Activated CD4-positive, CD25-positive, alpha-beta regulatory T cell treated with anti-CD3 and anti-CD28 coated beads, Interleukin-2, amount 50 U/mL, for 24 hours (primary cell): ENCODE data around the gene MAP4.
"Not testable (repeated sequence)": the region's sequence is repeated elsewhere in the genome, so short reads cannot be mapped to it uniquely, and the experiment has no call there.

Experiments used
- ATAC-seq, 2 donors: fragments of 150-1000 bp; cut with Tn5 transposase; one replicate each; pipeline ENCODE4 v1.10.0; 2021; ENCODE audit warnings: mild to moderate bottlenecking in 1 of 2, moderate library complexity in 1 of 2

The MAP4 gene

DNA sequence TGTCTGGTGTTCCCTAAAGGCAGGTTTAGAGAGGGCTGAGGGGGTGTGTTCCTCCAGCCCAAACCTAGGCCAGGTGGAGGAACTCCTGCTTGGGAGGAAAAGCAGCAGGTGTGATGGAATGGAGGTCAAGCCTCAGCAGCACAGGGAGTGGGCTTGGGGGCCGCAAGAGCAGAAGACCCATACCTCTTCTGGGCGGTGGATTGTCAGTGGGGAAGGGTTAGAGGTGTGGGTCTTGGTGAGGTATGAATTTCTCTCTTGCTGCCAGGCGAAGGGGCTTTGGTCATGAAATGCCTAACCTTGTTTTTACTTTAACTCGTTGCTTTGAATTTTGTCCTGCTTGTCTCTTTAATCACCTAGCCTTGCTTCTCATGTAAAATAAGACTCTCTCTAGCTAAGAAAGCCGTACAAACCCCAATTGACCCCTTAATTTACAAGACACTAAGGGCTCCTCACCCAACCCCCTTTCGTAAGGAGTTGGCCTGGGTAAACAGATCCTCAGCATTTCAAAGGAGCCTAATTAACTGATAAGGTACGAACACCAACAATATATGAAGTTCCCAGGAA is 174.3 kb downstream of the MAP4 start:
- ATAC-seq, result no peak

DNA sequence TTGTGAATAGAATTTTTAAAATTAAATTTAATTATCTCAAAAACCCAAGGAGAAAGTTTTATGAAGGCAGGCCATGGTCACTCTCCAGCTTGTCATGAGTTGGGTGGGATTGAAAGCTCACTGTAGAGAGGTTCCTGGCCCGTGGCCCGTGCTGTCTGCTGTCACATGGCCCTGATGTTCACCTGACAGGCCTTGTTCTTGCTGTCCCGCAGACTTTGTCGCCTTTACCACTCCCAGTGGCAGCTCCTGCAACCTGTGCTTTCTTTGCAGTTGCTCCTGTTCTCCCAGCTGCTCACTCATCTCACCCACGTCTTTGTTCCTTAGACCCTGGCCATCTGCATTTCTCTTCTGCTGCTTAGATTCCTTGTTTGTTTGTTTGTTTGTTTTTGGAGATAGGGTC is 177.7 kb downstream of the MAP4 start:
- ATAC-seq, result no peak

- ATAC-seq, result no peak
Measured at GRCh38 chr3:47836986-47837385, 179.2 kb downstream of the MAP4 start.

GRCh38 chr3:47829482-47829881 is 186.7 kb downstream of the MAP4 start:
- not testable (repeated sequence) for ATAC-seq

DNA sequence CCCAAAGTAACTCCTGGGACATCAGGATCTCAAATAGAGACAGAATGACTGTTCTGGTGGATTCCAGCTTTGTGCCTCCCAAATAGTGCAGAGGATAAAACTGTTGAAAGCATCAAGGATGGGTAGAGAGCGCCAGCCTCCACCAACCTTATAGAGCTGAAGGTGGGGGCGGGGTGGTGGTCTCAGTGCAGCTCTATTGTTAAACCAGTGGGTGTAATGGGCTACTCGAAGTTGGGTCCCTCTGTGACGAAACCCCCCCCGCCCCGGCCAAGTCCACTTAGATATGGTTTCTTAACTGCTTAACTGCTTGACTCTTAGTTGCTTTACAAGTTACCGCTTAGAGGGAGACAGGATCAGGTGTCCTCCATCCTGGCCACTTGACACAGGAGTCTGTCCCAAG is 190.6 kb downstream of the MAP4 start:
- ATAC-seq, result no peak

- ATAC-seq, result peak; percentile 99 to 100
Measured at GRCh38 chr3:47824541-47825473, 191.4 kb downstream of the MAP4 start.

GRCh38 chr3:47817609-47818008 is 198.6 kb downstream of the MAP4 start:
- no peak for ATAC-seq

- ATAC-seq, result no peak
Measured at GRCh38 chr3:47813551-47814177, 202.6 kb downstream of the MAP4 start.

DNA sequence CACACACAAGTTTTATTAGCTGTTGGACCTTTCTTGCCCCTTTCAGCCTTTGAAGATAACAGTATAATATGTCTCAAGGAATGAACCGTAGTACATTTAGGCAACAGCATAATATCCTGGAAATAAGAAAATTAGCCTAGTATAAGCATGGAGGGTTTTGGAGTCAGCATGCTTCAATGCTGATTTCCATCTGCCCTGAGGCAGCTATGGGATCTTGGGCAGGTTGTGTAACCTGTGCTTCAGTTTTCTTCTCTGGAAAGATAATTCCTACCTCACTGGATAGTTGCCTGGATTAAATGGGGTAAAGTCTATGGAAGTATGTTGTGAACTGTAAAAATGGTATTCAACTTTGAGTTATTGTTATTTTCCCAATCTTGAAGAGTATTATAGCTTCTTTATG is 211.6 kb downstream of the MAP4 start:
- no peak for ATAC-seq

DNA sequence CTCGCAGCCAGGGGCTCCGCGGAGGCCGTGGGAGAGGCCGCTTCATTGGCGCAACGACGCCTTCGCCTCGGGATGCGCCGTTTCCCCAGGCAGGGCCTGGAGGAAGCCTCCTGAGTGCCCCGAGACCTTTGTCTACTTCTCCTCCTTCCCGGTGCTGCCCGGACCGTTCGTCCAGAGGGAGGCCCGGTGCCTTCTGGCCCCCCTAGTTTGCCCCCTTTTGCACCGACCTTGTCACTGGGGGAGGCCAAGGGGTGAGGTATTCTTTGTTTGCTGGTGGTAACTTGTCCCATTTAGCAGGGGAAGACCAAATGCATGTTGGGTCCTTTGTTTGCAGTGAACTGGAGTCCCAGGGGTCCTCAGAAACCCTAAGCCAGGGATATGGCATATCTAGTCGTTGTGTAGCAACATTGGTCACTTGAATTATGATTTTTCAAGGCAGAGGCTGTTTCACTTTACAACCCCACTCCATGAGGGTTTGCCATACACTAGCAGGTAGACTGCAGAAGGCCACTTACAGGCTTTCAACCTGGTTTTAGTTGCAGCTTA is 212.7 kb downstream of the MAP4 start:
- ATAC-seq, result no peak

DNA sequence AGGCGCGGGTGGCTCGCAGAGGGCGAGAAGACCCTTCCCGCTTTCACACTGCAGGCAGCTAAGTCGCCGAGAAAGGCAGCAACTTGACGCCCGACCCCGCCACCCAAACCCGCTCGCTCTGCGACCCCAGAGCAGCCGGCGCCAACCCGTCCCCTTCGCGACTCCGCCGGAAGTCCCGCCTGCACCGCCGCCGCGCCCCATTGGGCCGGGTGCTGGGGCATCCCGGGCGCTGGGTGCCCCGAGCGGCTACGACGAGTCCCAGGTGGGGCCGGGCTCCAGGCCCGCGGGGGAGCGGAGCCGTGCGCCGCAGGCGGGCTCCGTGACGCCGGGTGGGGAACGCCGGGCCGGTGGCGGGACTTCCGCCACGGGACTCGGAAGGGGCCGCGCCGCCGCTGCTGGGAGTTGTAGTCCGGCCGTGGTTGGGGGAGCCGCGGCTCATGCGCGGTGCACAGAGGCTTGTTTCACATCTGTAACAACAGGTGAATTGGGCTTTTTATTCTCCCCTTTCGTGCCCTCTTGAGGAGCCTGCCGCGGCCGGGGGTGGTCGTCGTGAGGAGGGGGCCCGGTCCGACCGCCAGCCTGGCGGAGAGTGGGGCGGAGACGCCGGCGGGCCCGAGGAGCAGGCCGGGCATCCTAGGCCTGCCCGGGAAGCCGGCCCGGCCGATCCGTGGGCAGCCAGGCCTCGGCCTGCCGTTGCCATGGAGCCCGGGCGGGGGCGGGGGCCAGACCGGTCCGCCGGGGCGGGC is 213.3 kb downstream of the MAP4 start, which contains the start of gene DHX30:
Gene DHX30, plus strand, starts transcription at position 405 of the 746 bp plus-strand sequence. CDS start 7,546 bp downstream, outside the sequence.
- ATAC-seq, result peak; percentile 93 to 94
